ENCODE data around the gene PRRT2.
A peak's percentile ranks its signal among the peaks of the same experiment; 100 is the strongest.
"Not testable (repeated sequence)": the region's sequence is repeated elsewhere in the genome, so short reads cannot be mapped to it uniquely, and the experiment has no call there.

PRRT2 gene

GRCh38 chr16:29784157-29784556 lies 27.8 kb upstream of the PRRT2 start:
- TF ChIP-seq CTCF (conservative IDR thresholded peaks at IDR 0.05; ENCODE audit: low read depth, low read length): no peak
- DNase-seq (ENCODE audit: low read depth): no peak
- no peak overlapping the region for H3K4me3 ChIP-seq (ENCODE audit: low read depth, low read length)

- H3K4me3 ChIP-seq (ENCODE audit: low read depth, low read length): peak overlapping the region; percentile 55
- DNase-seq (ENCODE audit: low read depth): peak; percentile 69
- TF ChIP-seq CTCF (conservative IDR thresholded peaks at IDR 0.05; ENCODE audit: low read depth, low read length): peak; percentile 86
These were observed 27.0 kb upstream of the PRRT2 start for GRCh38 chr16:29784901-29785500.

GRCh38 chr16:29787155-29787554 lies 24.8 kb upstream of the PRRT2 start:
- DNase-seq (ENCODE audit: low read depth); H3K4me3 ChIP-seq (ENCODE audit: low read depth, low read length): not testable (repeated sequence)

- no peak for DNase-seq (ENCODE audit: low read depth)
- no peak for TF ChIP-seq CTCF (conservative IDR thresholded peaks at IDR 0.05; ENCODE audit: low read depth, low read length)
- peak overlapping the region; percentile 97 for H3K4me3 ChIP-seq (ENCODE audit: low read depth, low read length)
These were observed 22.2 kb upstream of the PRRT2 start for GRCh38 chr16:29789775-29790182.

GRCh38 chr16:29790183-29790948 lies 21.6 kb upstream of the PRRT2 start, which contains the start of gene KIF22:
Gene KIF22 (plus strand): TSS chr16:29790751. CDS start chr16:29790760, 9 bp downstream.
- peak; percentile 75 for TF ChIP-seq CTCF (conservative IDR thresholded peaks at IDR 0.05; ENCODE audit: low read depth, low read length)
- DNase-seq (ENCODE audit: low read depth): peak; percentile 99

GRCh38 chr16:29790949-29791844 lies 20.8 kb upstream of the PRRT2 start:
- no peak for TF ChIP-seq CTCF (conservative IDR thresholded peaks at IDR 0.05; ENCODE audit: low read depth, low read length)
- peak; percentile 24 for DNase-seq (ENCODE audit: low read depth)
- peak overlapping the region; percentile 97 for H3K4me3 ChIP-seq (ENCODE audit: low read depth, low read length)

More at GRCh38 chr16:29790183-29790948, 21.6 kb upstream of the PRRT2 start, which contains the start of gene KIF22:
- peak within 1 kb of the TSS; percentile 97 for H3K4me3 ChIP-seq (ENCODE audit: low read depth, low read length)
